Activated naive CD4-positive, alpha-beta T cell treated with anti-CD3 and anti-CD28 coated beads for 36 hours (primary cell): ENCODE results near the gene KLHDC3. TPM values are rescaled to one million over a fixed set of nuclear protein-coding genes. Genes with fewer than 3 reads are reported as not detected.
A peak's percentile ranks its signal among the peaks of the same experiment; 100 is the strongest.
"Not testable (repeated sequence)": the region's sequence is repeated elsewhere in the genome, so short reads cannot be mapped to it uniquely, and the experiment has no call there.

Experiments
- CTCF ChIA-PET: fragments of 350-600 bp; sonication (Branson Sonifier 250); formaldehyde crosslinking; loops from one replicate; lab custom pipeline; 2021; ENCODE audit warnings: antibody characterized with exemption; lab: Charles Lee
- DNase-seq: peaks from one replicate; pipeline ENCODE4 v3.0.0-alpha.2; 2020
- H3K27ac Mint-ChIP-seq: one replicate; pipeline ENCODE4 v1.8.0; 2021; ENCODE audit warnings: mild to moderate bottlenecking, mixed read lengths
- H3K27me3 Mint-ChIP-seq: one replicate; pipeline ENCODE4 v1.8.0; 2021; ENCODE audit warnings: low read depth, mixed read lengths
- H3K36me3 Mint-ChIP-seq: one replicate; pipeline ENCODE4 v1.8.0; 2021; ENCODE audit warnings: low read depth, mixed read lengths
- H3K4me1 Mint-ChIP-seq: one replicate; pipeline ENCODE4 v1.8.0; 2021; ENCODE audit warnings: low read depth, mixed read lengths
- H3K4me3 Mint-ChIP-seq: one replicate; pipeline ENCODE4 v1.8.0; 2021; ENCODE audit warnings: mild to moderate bottlenecking, moderate library complexity, mixed read lengths
- H3K9me3 Mint-ChIP-seq: one replicate; pipeline ENCODE4 v1.8.0; 2021; ENCODE audit warnings: mixed read lengths
- intact Hi-C: fragments of 100-400 bp; cut with micrococcal nuclease; formaldehyde crosslinking; loops from one replicate; pipeline ENCODE4 v1.15.1; 2023
- total RNA-seq, 2 experiments: library from RNA; stranded (reverse); gene quantifications; one replicate each; pipeline ENCODE4 v1.2.3, GENCODE V29; 2021

KLHDC3 gene
- total RNA-seq, 2 experiments from 2014 or later: 58.6 to 58.9 TPM

DNA sequence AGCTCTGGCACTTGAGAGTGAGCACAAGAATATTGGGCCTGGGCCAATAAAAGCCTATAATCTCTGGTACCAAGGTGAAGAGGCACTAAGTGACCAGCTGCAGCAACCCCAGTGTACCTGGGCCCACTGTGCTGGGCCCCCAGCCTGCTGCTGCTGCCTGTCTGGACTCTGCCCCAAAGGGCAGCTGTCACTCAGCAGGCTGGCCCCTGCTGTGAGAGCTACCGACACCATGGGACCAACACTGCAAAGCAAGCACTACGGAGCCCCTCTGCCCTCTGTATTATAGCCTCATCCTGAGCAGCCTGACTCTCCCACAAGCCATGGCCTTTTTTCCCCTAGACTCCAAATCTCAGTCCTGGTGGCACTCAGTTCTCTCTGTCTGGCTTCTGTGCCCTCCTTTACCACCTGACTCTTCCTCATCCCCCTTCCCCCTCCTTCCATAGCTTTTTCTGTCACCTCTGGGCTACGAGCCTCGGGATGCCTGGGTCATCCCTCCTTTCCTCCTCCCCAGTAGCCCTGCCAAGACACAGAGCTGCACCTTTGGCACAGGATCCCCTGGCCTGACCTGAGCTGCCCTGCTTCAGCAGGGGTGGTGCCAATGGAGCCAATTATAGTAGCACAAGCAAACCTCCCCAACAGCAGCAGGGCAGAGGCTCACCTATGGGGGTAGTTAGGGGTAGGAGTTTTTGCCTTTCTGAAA, 21.6 kb downstream of the KLHDC3 start:
- Mint-ChIP-seq H3K9me3 (no peaks in the 10 kb centered on the region), H3K27me3 (no peaks in the 10 kb centered on the region), H3K4me1 (peaks cover 5% of the 10 kb centered on the region), H3K27ac (peak overlapping the region; percentile 61), H3K36me3 (peaks cover 27% of the 10 kb centered on the region), H3K4me3 (no peak overlapping the region)
- intact Hi-C loops: no loop called here
- no peak for DNase-seq
- CTCF ChIA-PET: no interaction called here

- H3K9me3 Mint-ChIP-seq: no peaks in the 10 kb centered on the region
- CTCF ChIA-PET: no interaction called here
- H3K4me3 Mint-ChIP-seq: no peak overlapping the region
- H3K4me1 Mint-ChIP-seq: peaks cover 5% of the 10 kb centered on the region
- H3K27ac Mint-ChIP-seq: no peak overlapping the region
- DNase-seq: no peak
- H3K27me3 Mint-ChIP-seq: no peaks in the 10 kb centered on the region
- peaks cover 29% of the 10 kb centered on the region for H3K36me3 Mint-ChIP-seq
- intact Hi-C loops: no loop called here
Measured at GRCh38 chr6:43036712-43037111, 22.7 kb downstream of the KLHDC3 start.

DNA sequence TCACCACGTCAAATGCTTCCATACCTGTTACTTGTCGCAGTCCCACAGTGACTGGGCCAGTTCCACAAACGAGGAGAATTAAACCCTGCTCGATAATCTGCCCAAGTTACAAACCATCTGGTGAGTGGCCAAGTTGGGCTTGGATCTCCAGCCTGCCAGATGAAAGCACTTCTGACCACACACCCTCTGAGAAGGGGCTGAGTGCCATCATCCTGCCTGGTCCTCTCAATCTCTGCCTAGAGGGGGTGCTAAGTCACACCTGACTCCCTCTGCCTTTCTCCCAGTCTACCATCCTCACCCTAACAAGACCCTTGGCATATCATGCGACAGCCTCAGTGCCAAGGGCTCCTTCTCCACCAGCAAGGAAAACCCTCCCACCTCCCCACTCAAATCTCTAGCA, 23.1 kb downstream of the KLHDC3 start:
- peaks cover 5% of the 10 kb centered on the region for H3K4me1 Mint-ChIP-seq
- intact Hi-C loops: no loop called here
- no peak overlapping the region for H3K4me3 Mint-ChIP-seq
- peaks cover 27% of the 10 kb centered on the region for H3K36me3 Mint-ChIP-seq
- H3K27me3 Mint-ChIP-seq: no peaks in the 10 kb centered on the region
- no peak overlapping the region for H3K27ac Mint-ChIP-seq
- DNase-seq: no peak
- CTCF ChIA-PET: no interaction called here
- H3K9me3 Mint-ChIP-seq: no peaks in the 10 kb centered on the region

DNA sequence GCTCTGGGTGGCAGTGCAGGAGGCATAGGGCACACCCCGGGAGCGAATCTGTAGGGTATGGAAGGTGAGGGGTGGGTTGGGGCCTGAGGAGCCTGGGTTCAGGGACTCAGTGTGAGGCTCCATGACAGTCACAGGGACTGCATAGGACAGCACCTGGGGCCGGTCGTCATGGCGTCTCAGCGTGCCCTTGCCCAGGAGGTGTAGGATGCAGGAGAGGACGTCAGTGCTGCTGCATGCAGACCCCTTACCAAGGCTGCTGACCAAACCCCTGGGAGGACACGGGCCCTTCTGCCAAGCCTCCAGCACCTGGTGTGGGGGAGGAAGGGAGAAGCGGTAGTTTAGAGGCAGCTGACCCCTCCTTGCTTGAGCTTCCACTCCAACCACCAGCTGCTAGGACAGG, 23.7 kb downstream of the KLHDC3 start:
- no peak for DNase-seq
- Mint-ChIP-seq H3K36me3 (peaks cover 29% of the 10 kb centered on the region), H3K27ac (no peak overlapping the region), H3K27me3 (no peaks in the 10 kb centered on the region), H3K9me3 (no peaks in the 10 kb centered on the region), H3K4me1 (peaks cover 5% of the 10 kb centered on the region), H3K4me3 (no peak overlapping the region)
- CTCF ChIA-PET: no interaction called here
- intact Hi-C loops: no loop called here

DNA sequence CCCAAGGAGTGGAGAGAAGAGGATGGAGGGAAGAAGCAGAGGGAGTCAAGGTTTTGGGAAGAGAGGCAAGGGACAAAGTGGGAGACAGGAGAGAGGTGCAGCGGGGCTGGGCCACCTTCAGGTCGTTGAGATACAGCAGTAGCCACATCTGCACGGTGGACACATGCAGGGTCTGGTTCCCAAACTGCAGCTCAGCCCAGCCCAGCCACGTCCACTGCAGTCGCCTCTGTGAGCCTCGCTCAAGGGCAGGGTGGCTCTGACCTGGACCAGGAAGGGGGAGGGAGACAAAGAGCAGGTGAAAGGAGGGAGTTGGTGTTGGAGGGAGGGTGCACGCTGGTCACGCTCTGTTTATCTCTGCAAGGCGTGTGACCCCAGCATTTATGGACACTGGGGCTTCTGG, 24.7 kb downstream of the KLHDC3 start:
- H3K4me1 Mint-ChIP-seq: no peaks in the 10 kb centered on the region
- no peaks in the 10 kb centered on the region for H3K27me3 Mint-ChIP-seq
- no peak for DNase-seq
- H3K9me3 Mint-ChIP-seq: no peaks in the 10 kb centered on the region
- no peak overlapping the region for H3K4me3 Mint-ChIP-seq
- CTCF ChIA-PET: no interaction called here
- peaks cover 31% of the 10 kb centered on the region for H3K36me3 Mint-ChIP-seq
- intact Hi-C loops: no loop called here
- no peak overlapping the region for H3K27ac Mint-ChIP-seq

- no peaks in the 10 kb centered on the region for H3K27me3 Mint-ChIP-seq
- no peaks in the 10 kb centered on the region for H3K9me3 Mint-ChIP-seq
- H3K36me3 Mint-ChIP-seq: peaks cover 35% of the 10 kb centered on the region
- no peak overlapping the region for H3K27ac Mint-ChIP-seq
- intact Hi-C loops: no loop called here
- CTCF ChIA-PET: no interaction called here
- no peaks in the 10 kb centered on the region for H3K4me1 Mint-ChIP-seq
- no peak overlapping the region for H3K4me3 Mint-ChIP-seq
- DNase-seq: no peak
Measured at GRCh38 chr6:43040542-43041257, 26.7 kb downstream of the KLHDC3 start.

GRCh38 chr6:43041475-43041874, 27.4 kb downstream of the KLHDC3 start:
- H3K4me3 Mint-ChIP-seq, intact Hi-C loops, H3K4me1 Mint-ChIP-seq, H3K27me3 Mint-ChIP-seq, H3K27ac Mint-ChIP-seq, H3K9me3 Mint-ChIP-seq, DNase-seq, CTCF ChIA-PET: not testable (repeated sequence)
- H3K36me3 Mint-ChIP-seq: peaks cover 34% of the 10 kb centered on the region

DNA sequence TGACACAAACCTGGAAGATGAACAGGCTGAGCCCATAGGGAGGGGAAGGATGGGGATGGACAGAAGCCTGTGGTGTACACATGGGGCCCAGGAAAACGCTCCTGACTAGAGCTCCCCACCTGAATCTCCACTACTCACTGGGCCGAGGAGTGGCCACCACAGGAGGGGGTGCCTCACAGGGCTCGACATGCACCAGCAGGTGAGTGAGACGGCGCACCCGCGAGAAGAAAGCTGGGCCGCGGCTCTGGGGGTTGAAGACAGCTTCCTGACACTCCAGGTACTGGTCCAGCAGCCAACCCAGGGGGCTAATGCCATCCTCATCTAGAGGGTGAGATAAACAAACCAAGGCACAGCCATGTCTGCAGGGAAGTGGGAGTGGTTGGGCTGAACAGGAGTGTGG, 29.3 kb downstream of the KLHDC3 start:
- Mint-ChIP-seq H3K4me1 (no peaks in the 10 kb centered on the region), H3K36me3 (peaks cover 32% of the 10 kb centered on the region), H3K9me3 (no peaks in the 10 kb centered on the region), H3K27ac (no peak overlapping the region), H3K27me3 (no peaks in the 10 kb centered on the region), H3K4me3 (no peak overlapping the region)
- no peak for DNase-seq
- intact Hi-C loops: no loop called here
- CTCF ChIA-PET: interaction anchor here (0.6 kb wide), 1 partner anchor 451 kb away, joined by 3 read pairs; no protein-coding TSS in a partner anchor

DNA sequence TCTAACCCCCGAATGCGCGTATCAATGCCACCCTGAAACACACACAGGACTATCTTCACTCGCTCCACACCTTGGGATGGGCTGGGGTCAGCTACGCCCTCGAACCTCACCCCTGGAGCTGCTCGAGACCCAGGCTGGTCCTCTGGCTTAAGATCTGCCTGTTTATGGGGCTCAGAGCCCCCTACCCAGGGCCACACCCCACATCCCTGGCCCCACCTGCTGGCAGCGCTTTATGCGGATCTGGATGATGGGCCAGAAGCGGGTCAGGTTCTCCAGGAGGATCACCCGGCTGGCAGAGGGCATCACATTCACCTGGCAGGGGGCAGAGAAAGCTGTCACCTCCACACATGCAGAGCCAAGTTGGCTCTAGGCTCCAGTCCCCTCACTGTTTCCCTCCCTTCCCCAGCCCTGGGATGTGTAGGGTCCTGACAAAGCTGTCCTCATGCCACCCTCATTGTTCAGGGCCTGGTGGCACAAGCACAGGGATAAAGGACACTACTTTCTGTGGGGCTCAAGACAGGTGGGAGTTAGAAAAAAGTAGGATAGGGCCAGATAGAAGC, 31.4 kb downstream of the KLHDC3 start:
- CTCF ChIA-PET: no interaction called here
- no peak for DNase-seq
- Mint-ChIP-seq H3K27me3 (no peaks in the 10 kb centered on the region), H3K4me1 (peaks cover under 1% of the 10 kb centered on the region), H3K4me3 (no peak overlapping the region), H3K27ac (no peak overlapping the region), H3K9me3 (no peaks in the 10 kb centered on the region), H3K36me3 (peaks cover 37% of the 10 kb centered on the region)
- intact Hi-C loops: no loop called here

- no peak for DNase-seq
- CTCF ChIA-PET: interaction anchor here (0.7 kb wide), 1 partner anchor 365 kb away, joined by 3 read pairs; no protein-coding TSS in a partner anchor
- Mint-ChIP-seq H3K27ac (no peak overlapping the region), H3K4me1 (peaks cover 21% of the 10 kb centered on the region), H3K27me3 (no peaks in the 10 kb centered on the region), H3K4me3 (no peak overlapping the region), H3K9me3 (no peaks in the 10 kb centered on the region), H3K36me3 (peaks cover 30% of the 10 kb centered on the region)
- intact Hi-C loops: no loop called here
Measured at GRCh38 chr6:43047998-43048397, 33.9 kb downstream of the KLHDC3 start.

- H3K4me1 Mint-ChIP-seq: peaks cover 26% of the 10 kb centered on the region
- H3K27me3 Mint-ChIP-seq: no peaks in the 10 kb centered on the region
- CTCF ChIA-PET: no interaction called here
- peak overlapping the region; percentile 37 for H3K27ac Mint-ChIP-seq
- no peak for DNase-seq
- intact Hi-C loops: no loop called here
- no peaks in the 10 kb centered on the region for H3K9me3 Mint-ChIP-seq
- H3K4me3 Mint-ChIP-seq: no peak overlapping the region
- peaks cover 25% of the 10 kb centered on the region for H3K36me3 Mint-ChIP-seq
Measured at GRCh38 chr6:43050981-43051380, 36.9 kb downstream of the KLHDC3 start.

- no peaks in the 10 kb centered on the region for H3K27me3 Mint-ChIP-seq
- peaks cover 26% of the 10 kb centered on the region for H3K4me1 Mint-ChIP-seq
- intact Hi-C loops: no loop called here
- H3K36me3 Mint-ChIP-seq: peaks cover 30% of the 10 kb centered on the region
- DNase-seq: no peak
- H3K27ac Mint-ChIP-seq: peak overlapping the region; percentile 90
- peak overlapping the region; percentile 99 for H3K4me3 Mint-ChIP-seq
- no peaks in the 10 kb centered on the region for H3K9me3 Mint-ChIP-seq
- CTCF ChIA-PET: no interaction called here
Measured at GRCh38 chr6:43052225-43052841, 38.3 kb downstream of the KLHDC3 start.
